Measurements from ENCODE around the gene BOC. TPM values are rescaled to one million over a fixed set of nuclear protein-coding genes. Genes with fewer than 3 reads are reported as not detected.

The BOC gene
- total and polyA plus RNA-seq, 2 donors (not counting 3 experiments of a cell fraction or from before 2014, with no cell fraction given) = 0.07 TPM; not detected in 1

- Histone ChIP-seq H3K4me3 (replicated peaks in 1 of 3; ENCODE audit: insufficient read depth in 1 of 3, low read depth in 1 of 3, low read length in 3 of 3) (no peak overlapping the region), H4K20me1 (replicated peaks; ENCODE audit: control insufficient read depth, extremely low read depth, insufficient read depth, low read length) (no peaks in the 10 kb centered on the region), H3K27me3 (ENCODE audit: control insufficient read depth in 2 of 2, insufficient read depth in 2 of 2, low read length in 2 of 2) (no peaks in the 10 kb centered on the region), H3K79me2 (ENCODE audit: control insufficient read depth, insufficient read depth, low read length) (no peaks in the 10 kb centered on the region), H3K9me1 (replicated peaks; ENCODE audit: control insufficient read depth, extremely low read depth, insufficient read depth, low read length) (no peaks in the 10 kb centered on the region), H3K27ac (ENCODE audit: insufficient read depth, low read depth, low read length) (no peak overlapping the region), H3K4me2 (ENCODE audit: insufficient read depth, low read length) (no peak overlapping the region), H3K9ac (replicated peaks; ENCODE audit: extremely low read depth, insufficient read depth, low read length) (no peak overlapping the region), H3K4me1 (ENCODE audit: control insufficient read depth, extremely low read depth, insufficient read depth, low read length) (no peaks in the 10 kb centered on the region), H2AFZ (ENCODE audit: low read depth, low read length) (no peak overlapping the region), H3K36me3 (ENCODE audit: control insufficient read depth in 2 of 2, extremely low read depth in 1 of 2, insufficient read depth in 2 of 2, low read length in 2 of 2) (no peaks in the 10 kb centered on the region), H3K9me3 (replicated peaks; ENCODE audit: control insufficient read depth, insufficient read depth, low read length) (no peaks in the 10 kb centered on the region)
- FAIRE-seq = no peak
- TF ChIP-seq JUN (IDR thresholded peaks at IDR 0.05; ENCODE audit: borderline replicate concordance, insufficient read depth, insufficient read length, low read depth) = no peak
- no peak for TF ChIP-seq MYC (IDR thresholded peaks at IDR 0.05; ENCODE audit: low read depth, low read length)
- TF ChIP-seq FOS (IDR thresholded peaks at IDR 0.05; ENCODE audit: borderline replicate concordance, insufficient read depth, low read length) = no peak
- TF ChIP-seq CTCF (IDR thresholded peaks at IDR 0.05; ENCODE audit: extremely low read depth in 1 of 2, insufficient read depth in 1 of 2, low read depth in 1 of 2, low read length in 2 of 2) = no peak
- TF ChIP-seq GATA2 (IDR thresholded peaks at IDR 0.05; ENCODE audit: insufficient read depth, insufficient read length, low read depth, low read length) = no peak
- TF ChIP-seq POLR2A (IDR thresholded peaks at IDR 0.05; ENCODE audit: low read depth, low read length) = no peak
- intact Hi-C loops (cut with micrococcal nuclease) = loop anchor here (10.0 kb wide), 1 partner anchor 295 kb away; no protein-coding TSS in a partner anchor
- dilution Hi-C loops (cut with MboI; ENCODE audit: extremely low pct_ligation_motif_present, low sequenced_read_pairs) = no loop called here
- DNase-seq (ENCODE audit: low read depth, low spot score) = no peak
- ChIA-PET CTCF (interaction anchor here (0.7 kb wide), 1 partner anchor 10 kb away, joined by 3 read pairs; no protein-coding TSS in a partner anchor), POLR2A (no interaction called here)
- BruUV-seq (replicated peaks) = no TSS peak
These were observed 118.4 kb downstream of the BOC start for GRCh38 chr3:113329757-113330156.

GRCh38 chr3:113330742-113331141, 119.4 kb downstream of the BOC start:
- TF ChIP-seq POLR2A (IDR thresholded peaks at IDR 0.05; ENCODE audit: low read depth, low read length) (no peak), JUN (IDR thresholded peaks at IDR 0.05; ENCODE audit: borderline replicate concordance, insufficient read depth, insufficient read length, low read depth) (no peak)

More at GRCh38 chr3:113330742-113331141, 119.4 kb downstream of the BOC start:
- no peak for DNase-seq (ENCODE audit: low read depth, low spot score)
- BruUV-seq (replicated peaks) = no TSS peak
- Histone ChIP-seq H3K9me3 (replicated peaks; ENCODE audit: control insufficient read depth, insufficient read depth, low read length) (no peaks in the 10 kb centered on the region), H3K27ac (ENCODE audit: insufficient read depth, low read depth, low read length) (no peak overlapping the region), H4K20me1 (replicated peaks; ENCODE audit: control insufficient read depth, extremely low read depth, insufficient read depth, low read length) (no peaks in the 10 kb centered on the region), H3K79me2 (ENCODE audit: control insufficient read depth, insufficient read depth, low read length) (no peaks in the 10 kb centered on the region), H3K27me3 (ENCODE audit: control insufficient read depth in 2 of 2, insufficient read depth in 2 of 2, low read length in 2 of 2) (no peaks in the 10 kb centered on the region), H3K4me3 (replicated peaks in 1 of 3; ENCODE audit: insufficient read depth in 1 of 3, low read depth in 1 of 3, low read length in 3 of 3) (no peak overlapping the region), H3K4me1 (ENCODE audit: control insufficient read depth, extremely low read depth, insufficient read depth, low read length) (no peaks in the 10 kb centered on the region), H3K9ac (replicated peaks; ENCODE audit: extremely low read depth, insufficient read depth, low read length) (no peak overlapping the region), H3K36me3 (ENCODE audit: control insufficient read depth in 2 of 2, extremely low read depth in 1 of 2, insufficient read depth in 2 of 2, low read length in 2 of 2) (no peaks in the 10 kb centered on the region), H3K9me1 (replicated peaks; ENCODE audit: control insufficient read depth, extremely low read depth, insufficient read depth, low read length) (no peaks in the 10 kb centered on the region), H3K4me2 (ENCODE audit: insufficient read depth, low read length) (no peak overlapping the region), H2AFZ (ENCODE audit: low read depth, low read length) (no peak overlapping the region)
- ChIA-PET POLR2A (no interaction called here), CTCF (no interaction called here)
- dilution Hi-C loops (cut with MboI; ENCODE audit: extremely low pct_ligation_motif_present, low sequenced_read_pairs) (no loop called here), intact Hi-C loops (cut with micrococcal nuclease) (loop anchor here (10.0 kb wide), 1 partner anchor 294 kb away; no protein-coding TSS in a partner anchor)
- no peak for FAIRE-seq

Measured in endothelial cell of umbilical vein (primary cell).